Measurements from ENCODE around the gene ATL1.

DNA sequence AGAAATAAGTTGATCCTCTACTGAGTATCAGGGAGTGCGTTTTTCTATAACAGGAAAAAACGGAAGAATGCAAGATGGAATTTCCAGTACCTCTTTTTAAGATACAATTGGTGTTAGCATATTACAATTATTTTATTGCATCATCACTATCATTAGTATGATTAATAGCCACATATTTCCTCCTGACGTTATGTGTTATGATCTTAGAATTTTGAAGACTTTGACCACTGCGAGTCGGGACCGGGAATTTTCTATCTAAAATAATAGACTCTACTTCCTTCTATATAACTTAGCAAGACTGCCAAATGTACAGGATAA lies 108.8 kb downstream of the ATL1 start:
- TF ChIP-seq, protein P1, sequence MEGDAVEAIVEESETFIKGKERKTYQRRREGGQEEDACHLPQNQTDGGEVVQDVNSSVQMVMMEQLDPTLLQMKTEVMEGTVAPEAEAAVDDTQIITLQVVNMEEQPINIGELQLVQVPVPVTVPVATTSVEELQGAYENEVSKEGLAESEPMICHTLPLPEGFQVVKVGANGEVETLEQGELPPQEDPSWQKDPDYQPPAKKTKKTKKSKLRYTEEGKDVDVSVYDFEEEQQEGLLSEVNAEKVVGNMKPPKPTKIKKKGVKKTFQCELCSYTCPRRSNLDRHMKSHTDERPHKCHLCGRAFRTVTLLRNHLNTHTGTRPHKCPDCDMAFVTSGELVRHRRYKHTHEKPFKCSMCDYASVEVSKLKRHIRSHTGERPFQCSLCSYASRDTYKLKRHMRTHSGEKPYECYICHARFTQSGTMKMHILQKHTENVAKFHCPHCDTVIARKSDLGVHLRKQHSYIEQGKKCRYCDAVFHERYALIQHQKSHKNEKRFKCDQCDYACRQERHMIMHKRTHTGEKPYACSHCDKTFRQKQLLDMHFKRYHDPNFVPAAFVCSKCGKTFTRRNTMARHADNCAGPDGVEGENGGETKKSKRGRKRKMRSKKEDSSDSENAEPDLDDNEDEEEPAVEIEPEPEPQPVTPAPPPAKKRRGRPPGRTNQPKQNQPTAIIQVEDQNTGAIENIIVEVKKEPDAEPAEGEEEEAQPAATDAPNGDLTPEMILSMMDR (IDR thresholded peaks at IDR 0.05): no peak
- no peak for TF ChIP-seq POLR2A (IDR thresholded peaks at IDR 0.05)

Measured in uterus (tissue), 2 donors.